OCI-LY7 (cell line): Measurements from ENCODE around the gene COL6A2. TPM values are rescaled to one million over a fixed set of nuclear protein-coding genes. Genes with fewer than 3 reads are reported as not detected.
"Not testable (repeated sequence)": the region's sequence is repeated elsewhere in the genome, so short reads cannot be mapped to it uniquely, and the experiment has no call there.

Source experiments
- BruUV-seq: library from RNA; stranded (reverse); fragments of 400-500 nt; replicated peaks from 2 replicates; lab custom pipeline; 2021; lab: Mats Ljungman, UMichigan
- CTCF ChIA-PET: fragments of 300-600 bp; sonication (Branson Sonifier 250); formaldehyde crosslinking; loops from one replicate; lab custom pipeline; 2022; ENCODE audit warnings: antibody characterized with exemption; ENCODE audit not compliant: unreplicated experiment; lab: Charles Lee
- POLR2A ChIA-PET: fragments of 300-600 bp; sonication (Branson Sonifier 250); formaldehyde crosslinking; loops from one replicate; lab custom pipeline; 2022; ENCODE audit warnings: antibody characterized with exemption; lab: Charles Lee
- DNase-seq: peaks from one replicate; pipeline ENCODE4 v3.0.0-alpha.2; 2015; ENCODE audit warnings: low spot score
- H2AFZ ChIP-seq: fragments of 200-600 bp; sonication (generic), shearing (Covaris generic); 2 replicates; pipeline ENCODE4 v1.6.1; 2014; ENCODE audit warnings: mild to moderate bottlenecking, antibody characterized with exemption, low read length, moderate library complexity
- H3K27ac ChIP-seq: fragments of 200-600 bp; sonication (generic); 2 replicates; pipeline ENCODE4 v1.5.1; 2014; ENCODE audit warnings: mixed run types, low read depth, mild to moderate bottlenecking, moderate library complexity, low read length, inconsistent platforms; ENCODE audit not compliant: poor library complexity, severe bottlenecking
- H3K36me3 ChIP-seq: fragments of 200-600 bp; sonication (generic); 2 replicates; pipeline ENCODE4 v1.6.1; 2014; ENCODE audit warnings: mild to moderate bottlenecking, antibody characterized with exemption, low read length, moderate library complexity, mixed read lengths; ENCODE audit not compliant: insufficient read depth
- H3K4me1 ChIP-seq: fragments of 200-600 bp; sonication (generic); 2 replicates; pipeline ENCODE4 v1.5.1; 2014; ENCODE audit warnings: mild to moderate bottlenecking, low read length; ENCODE audit not compliant: insufficient read depth, poor library complexity, severe bottlenecking
- H3K4me2 ChIP-seq: fragments of 200-600 bp; sonication (generic); 2 replicates; pipeline ENCODE4 v1.6.1; 2014; ENCODE audit warnings: mild to moderate bottlenecking, low read length
- H3K4me3 ChIP-seq: fragments of 200-600 bp; sonication (generic); 2 replicates; pipeline ENCODE4 v1.5.1; 2014; ENCODE audit warnings: mild to moderate bottlenecking, low read depth, low read length; ENCODE audit not compliant: poor library complexity, severe bottlenecking
- H3K79me2 ChIP-seq: fragments of 200-600 bp; sonication (generic); 2 replicates; pipeline ENCODE4 v1.6.1; 2016; ENCODE audit warnings: low read depth, mild to moderate bottlenecking, low read length, moderate library complexity, mixed read lengths; ENCODE audit not compliant: insufficient read depth
- H3K9me2 ChIP-seq: fragments of 200-600 bp; sonication (generic); 2 replicates; pipeline ENCODE4 v1.6.1; 2016; ENCODE audit warnings: mild to moderate bottlenecking, low read length, mixed read lengths; ENCODE audit not compliant: insufficient read depth
- H3K9me3 ChIP-seq: fragments of 200-600 bp; sonication (generic); 2 replicates; pipeline ENCODE4 v1.6.1; 2014; ENCODE audit warnings: mild to moderate bottlenecking, mixed run types, low read length, mixed read lengths
- H4K20me1 ChIP-seq: fragments of 200-600 bp; sonication (generic); 2 replicates; pipeline ENCODE4 v1.6.1; 2014; ENCODE audit warnings: mild to moderate bottlenecking, antibody characterized with exemption, low read length, moderate library complexity, mixed read lengths; ENCODE audit not compliant: insufficient read depth
- EZH2phosphoT487 ChIP-seq: fragments of 200-600 bp; sonication (generic); IDR thresholded peaks from 2 replicates; pipeline ENCODE4 v1.6.1; 2018; ENCODE audit warnings: low read depth, borderline replicate concordance, mild to moderate bottlenecking, mixed run types, antibody characterized with exemption, low read length, moderate library complexity, mixed read lengths
- intact Hi-C: fragments of 100-400 bp; cut with micrococcal nuclease; formaldehyde crosslinking; loops from one replicate; pipeline ENCODE4 v1.10.0; 2022; ENCODE audit not compliant: unreplicated experiment
- small RNA-seq: library from RNA; depleted of rRNA; stranded (forward); fragments of <200 nt; gene quantifications from one replicate; pipeline ENCODE3, GENCODE V24; 2014
- total RNA-seq, 2 experiments: library from RNA; depleted of rRNA in 1 of 2; stranded (reverse); fragments of >200 nt in 1 of 2; shearing (Covaris generic) in 1 of 2; gene quantifications; 2 replicates each; pipeline ENCODE4 v1.2.3, GENCODE V29; 2014 to 2022
- TF ChIP-seq, protein P1 (sequence below): fragments of 200-600 bp; sonication (generic); conservative IDR thresholded peaks from 2 replicates; pipeline ENCODE4 v1.5.1; 2014; ENCODE audit warnings: mild to moderate bottlenecking, antibody characterized with exemption, low read length, moderate library complexity, mixed read lengths

COL6A2 gene
- total RNA-seq, 2 experiments from 2014 or later: not detected

DNA sequence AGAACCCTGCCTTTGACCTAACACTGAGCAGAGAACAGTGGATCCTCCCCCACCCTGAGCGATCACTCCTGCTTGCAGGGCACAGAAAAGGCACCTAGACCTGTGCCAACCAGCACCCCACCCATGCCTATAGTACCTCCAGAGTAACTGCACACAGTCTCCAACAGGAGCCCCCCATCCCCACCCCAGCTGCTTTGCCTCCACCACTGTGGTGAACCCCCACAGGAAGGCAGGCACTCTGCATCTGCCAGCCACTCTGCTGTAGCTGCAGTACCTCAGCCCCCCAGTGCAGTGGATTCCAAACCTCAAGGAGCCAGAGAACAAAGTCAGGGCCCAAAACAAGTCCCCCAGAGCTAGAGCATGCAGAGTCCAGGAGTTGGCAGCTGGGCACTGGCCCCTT, 75.7 kb downstream of the COL6A2 start:
- CTCF ChIA-PET: no interaction called here
- H3K79me2 ChIP-seq: no peaks in the 10 kb centered on the region
- intact Hi-C loops: no loop called here

DNA sequence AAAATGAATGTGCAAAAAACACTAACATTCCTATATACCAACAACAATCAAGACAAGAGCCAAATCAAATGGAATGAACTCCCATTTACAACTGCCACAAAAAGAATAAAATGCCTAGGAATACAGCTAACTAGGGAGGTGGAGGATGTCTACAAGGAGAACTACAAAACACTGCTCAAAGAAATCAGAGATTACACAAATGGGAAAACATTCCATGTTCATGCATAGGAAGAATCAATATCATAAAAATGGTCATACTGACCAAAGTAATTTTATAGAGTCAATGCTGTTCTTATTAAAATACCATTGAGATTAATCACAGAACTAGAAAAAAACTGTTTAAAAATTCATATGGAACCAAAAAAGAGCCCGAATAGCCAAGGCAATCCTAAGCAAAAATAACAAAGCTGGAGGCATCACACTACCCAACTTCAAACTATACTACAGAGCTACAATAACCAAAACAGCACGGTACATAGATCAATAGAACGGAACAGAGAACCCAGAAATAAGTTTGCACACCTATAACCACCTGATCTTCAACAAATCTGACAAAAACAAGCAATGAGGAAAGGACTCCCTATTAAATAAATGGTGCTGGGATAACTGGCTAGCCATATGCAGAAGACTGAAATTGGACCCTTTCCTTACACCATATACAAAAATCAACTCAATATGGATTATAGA, 78.7 kb downstream of the COL6A2 start:
- H3K4me3 ChIP-seq, H3K36me3 ChIP-seq, DNase-seq, intact Hi-C loops, BruUV-seq, H3K9me2 ChIP-seq, H3K79me2 ChIP-seq, CTCF ChIA-PET, H4K20me1 ChIP-seq, H3K4me2 ChIP-seq, H3K27ac ChIP-seq, H3K9me3 ChIP-seq, H2AFZ ChIP-seq, POLR2A ChIA-PET: not testable (repeated sequence)
- H3K4me1 ChIP-seq: peaks cover 15% of the 10 kb centered on the region

More for the DNA sequence above, 75.7 kb downstream of the COL6A2 start:
- no peak for DNase-seq
- H3K27ac ChIP-seq: no peak overlapping the region
- BruUV-seq: no TSS peak
- H3K36me3 ChIP-seq: no peaks in the 10 kb centered on the region
- H3K4me2 ChIP-seq: no peak overlapping the region
- peaks cover 9% of the 10 kb centered on the region for H3K4me1 ChIP-seq
- TF ChIP-seq, protein P1, sequence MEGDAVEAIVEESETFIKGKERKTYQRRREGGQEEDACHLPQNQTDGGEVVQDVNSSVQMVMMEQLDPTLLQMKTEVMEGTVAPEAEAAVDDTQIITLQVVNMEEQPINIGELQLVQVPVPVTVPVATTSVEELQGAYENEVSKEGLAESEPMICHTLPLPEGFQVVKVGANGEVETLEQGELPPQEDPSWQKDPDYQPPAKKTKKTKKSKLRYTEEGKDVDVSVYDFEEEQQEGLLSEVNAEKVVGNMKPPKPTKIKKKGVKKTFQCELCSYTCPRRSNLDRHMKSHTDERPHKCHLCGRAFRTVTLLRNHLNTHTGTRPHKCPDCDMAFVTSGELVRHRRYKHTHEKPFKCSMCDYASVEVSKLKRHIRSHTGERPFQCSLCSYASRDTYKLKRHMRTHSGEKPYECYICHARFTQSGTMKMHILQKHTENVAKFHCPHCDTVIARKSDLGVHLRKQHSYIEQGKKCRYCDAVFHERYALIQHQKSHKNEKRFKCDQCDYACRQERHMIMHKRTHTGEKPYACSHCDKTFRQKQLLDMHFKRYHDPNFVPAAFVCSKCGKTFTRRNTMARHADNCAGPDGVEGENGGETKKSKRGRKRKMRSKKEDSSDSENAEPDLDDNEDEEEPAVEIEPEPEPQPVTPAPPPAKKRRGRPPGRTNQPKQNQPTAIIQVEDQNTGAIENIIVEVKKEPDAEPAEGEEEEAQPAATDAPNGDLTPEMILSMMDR: no peak
- TF ChIP-seq EZH2phosphoT487: no peak
- POLR2A ChIA-PET: no interaction called here
- no peaks in the 10 kb centered on the region for H3K9me3 ChIP-seq
- H2AFZ ChIP-seq: no peak overlapping the region
- H3K9me2 ChIP-seq: no peaks in the 10 kb centered on the region
- no peak overlapping the region for H3K4me3 ChIP-seq
- no peaks in the 10 kb centered on the region for H4K20me1 ChIP-seq

DNA sequence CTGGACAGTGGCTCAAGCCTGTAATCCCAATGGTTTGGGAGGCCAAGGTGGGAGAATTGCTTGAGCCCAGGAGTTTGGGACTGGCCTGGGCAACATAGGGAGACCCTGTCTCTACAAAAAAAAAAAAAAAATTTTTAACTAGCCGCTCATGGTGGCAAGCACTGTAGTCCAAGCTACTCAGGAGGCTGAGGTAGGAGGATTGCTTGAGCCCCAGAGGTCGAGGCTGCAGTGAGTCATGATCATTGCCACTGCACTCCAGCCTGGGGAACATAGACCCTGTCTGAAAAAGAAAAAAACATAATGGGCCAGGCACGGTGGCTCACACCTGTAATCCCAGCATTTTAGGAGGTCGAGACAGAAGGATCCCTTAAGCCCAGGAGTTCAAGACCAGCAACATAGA, 81.0 kb downstream of the COL6A2 start:
- Histone ChIP-seq H3K79me2 (no peaks in the 10 kb centered on the region), H3K4me2 (no peak overlapping the region), H3K9me3 (no peaks in the 10 kb centered on the region), H3K36me3 (no peaks in the 10 kb centered on the region), H3K4me1 (peaks cover 7% of the 10 kb centered on the region), H3K9me2 (no peaks in the 10 kb centered on the region), H4K20me1 (no peaks in the 10 kb centered on the region), H3K27ac (no peak overlapping the region), H3K4me3 (no peak overlapping the region), H2AFZ (no peak overlapping the region)
- DNase-seq: no peak
- no TSS peak for BruUV-seq
- POLR2A ChIA-PET: no interaction called here
- CTCF ChIA-PET: no interaction called here
- TF ChIP-seq EZH2phosphoT487: no peak
- TF ChIP-seq, protein P1: no peak
- intact Hi-C loops: no loop called here

Small RNAs within 50 kb of the gene (small RNA-seq; reads per million reads assigned to genes)
- gene PSMA6P3: not detected

Other genes with a start within 250 kb of the COL6A2 start
- not detected in 2 replicates for gene COL6A1, start 116.3 kb upstream of the COL6A2 start, total RNA-seq (2014; rRNA removed; shearing (Covaris generic))
- gene COL6A1, start 116.3 kb upstream of the COL6A2 start, total RNA-seq (2022): not detected in 2 replicates
- gene FTCD, start 57.5 kb downstream of the COL6A2 start, total RNA-seq (2014; rRNA removed; shearing (Covaris generic)): 0.06 and 0.21 TPM in 2 replicates
- gene FTCD, start 57.5 kb downstream of the COL6A2 start, total RNA-seq (2022): 0.41 and 1.1 TPM in 2 replicates
- 2.0 and 4.7 TPM in 2 replicates for gene SPATC1L, start 86.3 kb downstream of the COL6A2 start, total RNA-seq (2014; rRNA removed; shearing (Covaris generic))
- 8.3 and 10.4 TPM in 2 replicates for gene SPATC1L, start 86.3 kb downstream of the COL6A2 start, total RNA-seq (2022)
- 33.9 and 45.4 TPM in 2 replicates for gene LSS, start 130.7 kb downstream of the COL6A2 start, total RNA-seq (2014; rRNA removed; shearing (Covaris generic))
- 97.5 and 137 TPM in 2 replicates for gene LSS, start 130.7 kb downstream of the COL6A2 start, total RNA-seq (2022)
- 90.1 and 109 TPM in 2 replicates for gene MCM3AP, start 187.5 kb downstream of the COL6A2 start, total RNA-seq (2014; rRNA removed; shearing (Covaris generic))
- 146 and 166 TPM in 2 replicates for gene MCM3AP, start 187.5 kb downstream of the COL6A2 start, total RNA-seq (2022)
- 18.3 and 24.5 TPM in 2 replicates for gene YBEY, start 188.2 kb downstream of the COL6A2 start, total RNA-seq (2014; rRNA removed; shearing (Covaris generic))
- gene YBEY, start 188.2 kb downstream of the COL6A2 start, total RNA-seq (2022): 22.8 and 23.5 TPM in 2 replicates
- gene C21orf58, start 225.8 kb downstream of the COL6A2 start, total RNA-seq (2014; rRNA removed; shearing (Covaris generic)): 102 and 112 TPM in 2 replicates
- gene C21orf58, start 225.8 kb downstream of the COL6A2 start, total RNA-seq (2022): 141 and 172 TPM in 2 replicates
- gene PCNT, start 226.0 kb downstream of the COL6A2 start, total RNA-seq (2014; rRNA removed; shearing (Covaris generic)): 41.5 and 48.4 TPM in 2 replicates
- 75.8 and 84.1 TPM in 2 replicates for gene PCNT, start 226.0 kb downstream of the COL6A2 start, total RNA-seq (2022)